HAP-1 (cell line): ENCODE measurements around the gene GCK.

Experiments
- DNase-seq, 2 experiments: peaks; one replicate each; pipeline ENCODE4 v3.0.0-alpha.2; 2016 to 2020; ENCODE audit warnings: low spot score in 2 of 2
- H3K27me3 ChIP-seq: fragments of 250-450 bp; sonication (Bioruptor Pico); 2 replicates; pipeline ENCODE4 v1.5.1; 2020; ENCODE audit warnings: low read depth, mild to moderate bottlenecking, moderate library complexity
- H3K36me3 ChIP-seq: fragments of 250-450 bp; sonication (Bioruptor Pico); replicated peaks from 2 replicates; pipeline ENCODE4 v1.5.1; 2020; ENCODE audit warnings: mild to moderate bottlenecking
- H3K4me1 ChIP-seq: fragments of 250-450 bp; sonication (Bioruptor Pico); 2 replicates; pipeline ENCODE4 v1.5.1; 2020; ENCODE audit warnings: mild to moderate bottlenecking
- H3K4me3 ChIP-seq: fragments of 250-450 bp; sonication (Bioruptor Pico); 2 replicates; pipeline ENCODE4 v1.5.1; 2020; ENCODE audit warnings: mild to moderate bottlenecking, moderate library complexity
- H3K9me3 ChIP-seq: fragments of 250-450 bp; sonication (Bioruptor Pico); 2 replicates; pipeline ENCODE4 v1.5.1; 2020; ENCODE audit warnings: mild to moderate bottlenecking, moderate library complexity
- in situ Hi-C: fragments of 300-500 bp; cut with MboI; formaldehyde crosslinking; loops from 3 replicates; pipeline ENCODE4 v1.14.3; 2020; ENCODE audit warnings: low sequenced_read_pairs, inconsistent platforms, mixed read lengths

Gene GCK

GRCh38 chr7:44107961-44108767 is 81.1 kb downstream of the GCK start:
- no peak for DNase-seq
- Histone ChIP-seq H3K27me3 (no peaks in the 10 kb centered on the region), H3K4me1 (no peaks in the 10 kb centered on the region), H3K4me3 (no peak overlapping the region), H3K9me3 (no peaks in the 10 kb centered on the region), H3K36me3 (no peaks in the 10 kb centered on the region)
- in situ Hi-C loops, result no loop called here

DNA sequence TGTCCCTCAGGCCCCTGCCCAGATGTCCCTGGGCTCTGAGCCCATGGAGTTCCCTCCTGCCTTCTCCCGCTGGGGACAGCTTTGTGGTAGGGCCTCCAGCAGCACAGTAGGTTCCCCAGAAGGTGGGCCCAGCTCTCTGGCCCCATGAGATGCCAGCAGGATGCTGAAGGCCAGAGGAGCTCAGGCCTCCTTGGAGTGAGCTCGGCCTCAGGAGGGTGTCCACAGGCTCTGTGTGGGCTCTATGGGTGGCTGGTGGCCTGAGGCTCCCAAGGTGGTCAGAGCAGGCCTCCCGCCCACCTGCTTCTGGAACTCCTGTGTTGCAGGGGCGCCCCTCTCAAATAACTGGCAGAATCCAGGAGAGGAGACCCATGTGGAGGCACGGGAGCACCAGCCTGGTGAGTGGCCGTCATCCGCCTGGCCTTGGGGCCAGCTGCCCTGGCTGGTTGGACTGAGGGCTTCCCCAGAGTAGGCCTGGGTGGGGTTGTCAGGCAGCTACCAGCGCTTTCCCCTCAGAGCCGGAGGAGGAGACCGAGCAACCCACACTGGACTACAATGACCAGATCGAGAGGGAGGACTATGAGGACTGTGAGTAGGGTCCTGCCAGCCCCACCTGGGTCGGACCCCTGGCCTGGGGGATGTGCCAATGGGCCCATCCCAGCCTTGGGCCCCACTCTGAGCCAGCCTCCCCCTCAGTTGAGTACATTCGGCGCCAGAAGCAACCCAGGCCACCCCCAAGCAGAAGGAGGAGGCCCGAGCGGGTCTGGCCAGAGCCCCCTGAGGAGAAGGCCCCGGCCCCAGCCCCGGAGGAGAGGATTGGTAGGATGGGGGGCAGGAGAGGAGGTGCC is 81.9 kb downstream of the GCK start:
- no peaks in the 10 kb centered on the region for H3K4me1 ChIP-seq
- H3K9me3 ChIP-seq, result no peaks in the 10 kb centered on the region
- H3K4me3 ChIP-seq, result no peak overlapping the region
- in situ Hi-C loops, result no loop called here
- H3K36me3 ChIP-seq, result no peaks in the 10 kb centered on the region
- H3K27me3 ChIP-seq, result no peaks in the 10 kb centered on the region
- DNase-seq, result no peak

DNA sequence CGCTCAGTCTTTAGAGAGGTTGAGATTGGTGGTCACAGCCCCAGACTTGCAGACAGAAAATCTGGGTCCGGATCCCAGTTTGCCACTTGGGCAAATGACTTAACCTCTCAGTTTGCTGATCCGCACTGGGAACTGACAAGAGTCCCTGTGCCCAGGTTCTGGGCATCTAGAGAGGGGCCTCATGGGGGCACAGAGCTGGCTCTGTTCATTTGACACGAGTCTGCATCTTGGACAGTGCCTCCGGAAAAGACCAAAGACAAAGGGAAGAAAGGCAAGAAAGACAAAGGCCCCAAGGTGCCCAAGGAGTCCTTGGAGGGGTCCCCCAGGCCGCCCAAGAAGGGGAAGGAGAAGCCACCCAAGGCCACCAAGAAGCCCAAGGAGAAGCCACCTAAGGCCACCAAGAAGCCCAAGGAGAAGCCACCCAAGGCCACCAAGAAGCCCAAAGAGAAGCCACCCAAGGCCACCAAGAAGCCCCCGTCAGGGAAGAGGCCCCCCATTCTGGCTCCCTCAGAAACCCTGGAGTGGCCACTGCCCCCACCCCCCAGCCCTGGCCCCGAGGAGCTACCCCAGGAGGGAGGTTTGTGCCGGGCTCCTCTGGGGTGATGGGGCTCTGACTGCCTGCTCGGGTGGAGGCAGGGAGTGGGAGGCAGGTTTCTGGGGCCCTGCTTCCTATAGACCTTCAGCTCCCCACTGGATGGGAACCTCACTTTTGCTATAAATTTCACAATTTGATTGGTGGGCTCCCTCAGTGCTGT is 82.8 kb downstream of the GCK start:
- H3K9me3 ChIP-seq, result no peaks in the 10 kb centered on the region
- H3K4me1 ChIP-seq, result no peaks in the 10 kb centered on the region
- no peaks in the 10 kb centered on the region for H3K27me3 ChIP-seq
- H3K4me3 ChIP-seq, result no peak overlapping the region
- H3K36me3 ChIP-seq, result no peaks in the 10 kb centered on the region
- no peak for DNase-seq
- in situ Hi-C loops, result no loop called here

GRCh38 chr7:44105832-44106231 is 83.4 kb downstream of the GCK start:
- H3K4me3 ChIP-seq, result no peak overlapping the region
- H3K4me1 ChIP-seq, result no peaks in the 10 kb centered on the region
- DNase-seq, result no peak
- in situ Hi-C loops, result no loop called here
- no peaks in the 10 kb centered on the region for H3K9me3 ChIP-seq
- H3K27me3 ChIP-seq, result no peaks in the 10 kb centered on the region
- H3K36me3 ChIP-seq, result no peaks in the 10 kb centered on the region

GRCh38 chr7:44104860-44105771 is 84.1 kb downstream of the GCK start:
- Histone ChIP-seq H3K27me3 (no peaks in the 10 kb centered on the region), H3K9me3 (no peaks in the 10 kb centered on the region), H3K36me3 (no peaks in the 10 kb centered on the region), H3K4me1 (no peaks in the 10 kb centered on the region), H3K4me3 (no peak overlapping the region)
- in situ Hi-C loops, result no loop called here
- DNase-seq, result no peak

DNA sequence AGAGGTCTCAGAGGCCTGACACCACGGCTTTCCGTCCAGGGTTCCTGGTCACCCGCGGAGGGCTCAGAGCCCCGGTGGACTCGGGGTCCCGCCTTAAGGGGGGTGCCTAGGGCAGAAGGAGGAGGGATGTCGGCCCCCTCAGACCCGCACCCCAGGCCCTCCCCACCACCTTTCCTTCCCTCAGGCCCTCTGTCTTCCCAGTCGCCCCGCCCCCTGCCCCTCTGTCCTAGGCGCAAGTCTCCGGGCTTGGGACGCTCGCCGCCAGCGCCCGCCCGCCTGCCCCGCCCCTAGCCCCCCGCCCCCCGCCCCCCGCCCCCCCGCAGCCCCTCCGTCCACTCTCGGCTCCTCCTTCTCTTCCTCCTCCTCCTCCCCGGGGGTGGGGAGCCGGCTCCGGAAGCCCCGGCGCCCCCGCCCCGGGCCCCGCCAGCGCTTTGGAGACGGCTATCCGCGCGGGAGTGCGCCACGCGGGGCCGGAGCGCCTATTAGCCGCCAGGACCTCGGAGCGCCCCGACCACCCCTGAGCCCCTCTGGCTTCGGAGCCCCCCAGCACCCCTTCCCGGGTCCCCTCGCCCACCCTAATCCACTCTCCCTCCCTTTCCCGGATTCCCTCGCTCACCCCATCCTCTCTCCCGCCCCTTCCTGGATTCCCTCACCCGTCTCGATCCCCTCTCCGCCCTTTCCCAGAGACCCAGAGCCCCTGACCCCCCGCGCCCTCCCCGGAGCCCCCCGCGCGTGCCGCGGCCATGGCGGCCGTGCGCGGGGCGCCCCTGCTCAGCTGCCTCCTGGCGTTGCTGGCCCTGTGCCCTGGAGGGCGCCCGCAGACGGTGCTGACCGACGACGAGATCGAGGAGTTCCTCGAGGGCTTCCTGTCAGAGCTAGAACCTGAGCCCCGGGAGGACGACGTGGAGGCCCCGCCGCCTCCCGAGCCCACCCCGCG is 85.0 kb downstream of the GCK start, which contains the start of gene AEBP1:
AEBP1 (plus strand) TSS at position 423 of the 937 bp plus-strand sequence; CDS start at position 744, 321 bp downstream.
- in situ Hi-C loops, result no loop called here
- Histone ChIP-seq H3K36me3 (no peaks in the 10 kb centered on the region), H3K4me3 (no peak within 1 kb of the TSS), H3K9me3 (no peaks in the 10 kb centered on the region), H3K27me3 (no peaks in the 10 kb centered on the region), H3K4me1 (no peaks in the 10 kb centered on the region)
- DNase-seq, result no peak

DNA sequence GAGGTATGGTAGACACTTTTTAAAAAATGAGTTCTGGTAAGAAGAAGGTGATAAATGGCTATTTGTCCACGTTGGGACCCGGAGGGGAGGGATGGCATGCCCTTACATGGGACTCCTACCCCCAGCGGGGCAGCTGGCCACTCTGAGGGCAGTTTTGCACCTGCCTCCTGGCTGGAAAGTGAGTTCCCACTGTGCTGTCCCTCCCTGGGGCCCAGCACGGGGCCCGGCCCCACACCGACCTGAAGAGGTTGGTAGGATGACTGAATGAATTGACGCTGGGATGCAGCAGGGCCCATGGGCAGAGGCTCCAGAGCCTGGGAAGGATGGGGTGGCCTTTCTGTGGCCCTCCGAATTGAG is 85.7 kb downstream of the GCK start:
- in situ Hi-C loops, result no loop called here
- DNase-seq, result no peak
- no peaks in the 10 kb centered on the region for H3K9me3 ChIP-seq
- no peaks in the 10 kb centered on the region for H3K4me1 ChIP-seq
- no peaks in the 10 kb centered on the region for H3K36me3 ChIP-seq
- H3K4me3 ChIP-seq, result no peak overlapping the region
- H3K27me3 ChIP-seq, result no peaks in the 10 kb centered on the region

GRCh38 chr7:44102846-44103565 is 86.2 kb downstream of the GCK start:
- H3K27me3 ChIP-seq, result no peaks in the 10 kb centered on the region
- in situ Hi-C loops, result no loop called here
- H3K4me1 ChIP-seq, result no peaks in the 10 kb centered on the region
- H3K9me3 ChIP-seq, result no peaks in the 10 kb centered on the region
- DNase-seq, result no peak
- H3K36me3 ChIP-seq, result no peaks in the 10 kb centered on the region
- H3K4me3 ChIP-seq, result no peak overlapping the region

DNA sequence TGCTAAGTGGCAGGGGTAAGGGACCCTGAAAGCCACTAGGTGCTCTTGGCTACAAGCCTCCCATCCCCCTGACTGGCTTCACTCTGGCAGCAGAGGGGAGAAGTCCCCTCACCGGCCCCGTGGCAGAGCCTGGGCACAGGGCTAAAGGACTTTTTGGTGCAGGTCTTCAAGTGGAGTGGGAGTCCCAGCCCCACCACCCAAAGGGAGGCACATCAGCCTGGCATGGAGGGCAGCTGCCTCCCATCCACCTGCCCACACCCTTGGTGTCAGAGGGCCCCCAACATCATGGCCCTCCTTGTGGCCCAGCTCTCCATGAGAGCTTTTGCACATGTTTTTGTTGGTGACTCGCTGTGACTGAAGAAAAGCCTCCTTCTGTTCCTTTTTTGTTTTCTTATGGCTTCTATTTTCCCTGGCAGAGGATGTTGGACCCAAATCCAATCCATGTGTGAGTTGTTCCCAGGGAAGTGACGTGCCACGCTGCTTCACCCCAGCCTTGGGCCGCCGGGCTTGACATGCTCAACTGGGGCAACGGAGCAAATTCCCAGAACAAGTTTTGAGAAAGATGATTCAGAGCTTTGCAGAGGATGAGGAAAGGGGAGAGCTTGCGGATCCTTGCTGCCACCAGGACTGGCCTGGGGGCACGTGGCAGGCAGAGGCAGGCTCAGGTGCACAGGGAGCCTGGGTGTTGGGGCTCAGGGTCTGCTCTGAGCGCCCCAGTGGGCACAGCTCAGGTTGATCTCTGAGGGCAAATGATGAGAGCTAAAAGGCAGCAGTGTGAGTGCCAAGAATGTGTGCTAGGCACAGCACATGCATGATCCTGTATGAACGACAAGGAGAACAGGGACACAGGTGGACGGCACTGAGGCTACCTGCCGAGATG is 87.0 kb downstream of the GCK start:
- Histone ChIP-seq H3K36me3 (no peaks in the 10 kb centered on the region), H3K4me3 (no peak overlapping the region), H3K27me3 (no peaks in the 10 kb centered on the region), H3K4me1 (no peaks in the 10 kb centered on the region), H3K9me3 (no peaks in the 10 kb centered on the region)
- no peak for DNase-seq
- in situ Hi-C loops, result no loop called here

GRCh38 chr7:44101303-44101965 is 87.8 kb downstream of the GCK start:
- Histone ChIP-seq H3K4me1 (no peaks in the 10 kb centered on the region), H3K4me3 (no peak overlapping the region), H3K27me3 (no peaks in the 10 kb centered on the region), H3K9me3 (no peaks in the 10 kb centered on the region), H3K36me3 (no peaks in the 10 kb centered on the region)
- in situ Hi-C loops, result no loop called here
- DNase-seq, result no peak
